Uterus (tissue), 2 donors: ENCODE data around the gene ICAM5.

Source experiments
- CTCF ChIP-seq, 4 experiments: fragments of 200-600 bp in 2 of 4; fragments of 450-650 bp in 2 of 4; sonication (generic) in 2 of 4; IDR thresholded peaks; one replicate each; pipeline ENCODE4 v1.5.1; 2016 to 2019; ENCODE audit warnings: antibody characterized with exemption in 4 of 4, mild to moderate bottlenecking in 2 of 4, moderate library complexity in 1 of 4
- POLR2A ChIP-seq, 2 donors: fragments of 450-650 bp; IDR thresholded peaks; one replicate each; pipeline ENCODE4 v1.6.1; 2016; ENCODE audit warnings: antibody characterized with exemption in 2 of 2, mild to moderate bottlenecking in 1 of 2, moderate library complexity in 1 of 2

DNA sequence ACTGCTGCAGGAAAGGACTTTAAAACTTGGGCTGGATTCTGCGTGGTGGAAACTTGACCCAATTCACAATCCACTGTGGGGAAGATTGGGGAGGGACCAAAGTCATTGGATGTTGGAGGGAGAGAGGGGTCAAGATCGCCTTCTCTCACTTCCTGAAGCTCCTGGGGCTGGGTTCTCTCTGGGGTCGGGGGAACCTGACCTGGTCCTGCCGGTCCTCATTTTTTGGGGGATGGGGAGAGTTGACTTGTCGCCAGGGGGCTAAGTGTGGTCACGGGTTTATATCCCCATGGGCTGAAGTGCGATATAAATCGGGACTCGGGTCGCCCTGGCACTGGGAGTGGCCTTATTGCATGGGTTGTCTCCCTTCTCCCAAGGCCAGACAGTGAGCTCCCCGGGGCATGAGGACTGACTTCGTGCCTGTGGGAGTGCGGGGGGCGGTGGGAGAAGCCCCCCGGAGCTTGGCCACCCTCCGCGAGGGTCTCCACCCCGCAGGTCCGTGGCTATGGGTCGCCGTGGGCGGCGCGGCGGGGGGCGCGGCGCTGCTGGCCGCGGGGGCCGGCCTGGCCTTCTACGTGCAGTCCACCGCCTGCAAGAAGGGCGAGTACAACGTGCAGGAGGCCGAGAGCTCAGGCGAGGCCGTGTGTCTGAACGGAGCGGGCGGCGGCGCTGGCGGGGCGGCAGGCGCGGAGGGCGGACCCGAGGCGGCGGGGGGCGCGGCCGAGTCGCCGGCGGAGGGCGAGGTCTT lies 6.3 kb downstream of the ICAM5 start:
- TF ChIP-seq CTCF (IDR thresholded peaks at IDR 0.05) (no peak), POLR2A (IDR thresholded peaks at IDR 0.05) (no peak)
